Astrocyte of the hippocampus (primary cell): ENCODE measurements around the gene PRDX4.
A peak's percentile ranks its signal among the peaks of the same experiment; 100 is the strongest.
"Not testable (repeated sequence)": the region's sequence is repeated elsewhere in the genome, so short reads cannot be mapped to it uniquely, and the experiment has no call there.

Experiments used
- DNase-seq: peaks from one replicate; pipeline ENCODE4 v3.0.0; 2011; ENCODE audit warnings: low read depth, low spot score

Gene PRDX4

GRCh38 chrX:23673108-23673507, 5.8 kb downstream of the PRDX4 start:
- no peak for DNase-seq

GRCh38 chrX:23676486-23676885, 9.2 kb downstream of the PRDX4 start:
- not testable (repeated sequence) for DNase-seq

- DNase-seq = no peak
Measured at GRCh38 chrX:23692166-23692565, 24.9 kb downstream of the PRDX4 start.

- peak; percentile 69 for DNase-seq
Measured at GRCh38 chrX:23694606-23695005, 27.3 kb downstream of the PRDX4 start.

GRCh38 chrX:23699636-23700194, 32.4 kb downstream of the PRDX4 start:
- peak; percentile 5 for DNase-seq

- no peak for DNase-seq
Measured at GRCh38 chrX:23704673-23705206, 37.4 kb downstream of the PRDX4 start.

GRCh38 chrX:23705235-23705634, 37.9 kb downstream of the PRDX4 start:
- DNase-seq = no peak

GRCh38 chrX:23720117-23720677, 52.9 kb downstream of the PRDX4 start:
- DNase-seq = no peak

GRCh38 chrX:23726191-23726590, 58.9 kb downstream of the PRDX4 start:
- no peak for DNase-seq

- DNase-seq = no peak
Measured at GRCh38 chrX:23727206-23727605, 59.9 kb downstream of the PRDX4 start.

- no peak for DNase-seq
Measured at GRCh38 chrX:23729214-23729613, 61.9 kb downstream of the PRDX4 start.

GRCh38 chrX:23731951-23732350, 64.7 kb downstream of the PRDX4 start:
- DNase-seq = no peak

GRCh38 chrX:23732704-23733103, 65.4 kb downstream of the PRDX4 start:
- no peak for DNase-seq
